ENCODE measurements around the gene MS4A15.

Gene MS4A15

DNA sequence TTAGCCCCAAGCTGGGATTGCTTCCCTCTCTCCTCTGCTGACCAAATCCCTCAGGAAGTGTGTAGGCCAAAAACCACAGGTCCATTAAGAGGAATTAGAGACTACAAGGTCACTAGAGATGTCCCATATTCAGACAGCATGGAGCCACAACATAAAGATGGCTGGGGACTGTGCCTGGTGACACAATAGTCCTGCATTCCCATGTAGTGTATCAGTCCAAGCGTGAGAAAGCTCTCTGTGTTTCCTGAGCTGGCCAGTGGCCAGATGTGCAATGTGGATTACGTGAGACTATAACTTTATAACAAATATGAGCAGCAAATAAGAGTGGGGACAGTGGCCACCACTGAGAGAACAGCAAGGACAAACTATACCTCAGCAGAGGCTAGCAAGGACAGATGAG is 20.9 kb downstream of the MS4A15 start:
- peak; percentile 73 for DNase-seq (ENCODE audit: low read depth)
- Histone ChIP-seq H3K9me3 (ENCODE audit: control insufficient read depth, low read length) (peaks cover 7% of the 10 kb centered on the region), H3K27me3 (replicated peaks; ENCODE audit: control insufficient read depth, insufficient read depth, low read length) (peaks cover 29% of the 10 kb centered on the region), H3K36me3 (ENCODE audit: control insufficient read depth, insufficient read depth, low read length, severe bottlenecking) (no peaks in the 10 kb centered on the region), H3K9ac (ENCODE audit: low read length) (no peak overlapping the region), H3K4me1 (ENCODE audit: control insufficient read depth, insufficient read depth, low read length) (peaks cover 17% of the 10 kb centered on the region), H3K4me3 (ENCODE audit: low read length) (peak overlapping the region; percentile 8)

DNA sequence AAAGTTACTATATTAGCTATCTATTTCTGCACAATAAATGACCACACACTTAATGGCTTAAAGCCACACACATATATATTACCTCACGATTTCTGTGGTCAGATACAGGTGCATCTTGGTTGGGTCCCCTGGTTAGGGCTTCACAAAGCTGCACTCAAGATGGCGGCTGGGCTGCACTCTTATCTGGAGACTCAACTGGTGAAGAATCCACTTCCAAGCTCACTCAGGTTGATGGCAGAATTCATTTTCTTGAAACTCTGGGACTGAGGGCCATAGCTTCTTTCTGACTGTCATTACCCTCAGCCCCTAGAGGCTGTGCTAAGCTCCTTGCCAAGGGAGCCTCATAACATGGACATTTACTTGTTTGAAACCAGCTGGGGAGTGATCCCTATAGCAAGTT is 23.4 kb downstream of the MS4A15 start:
- H3K9me3 ChIP-seq (ENCODE audit: control insufficient read depth, low read length) = peaks cover 7% of the 10 kb centered on the region
- H3K9ac ChIP-seq (ENCODE audit: low read length) = no peak overlapping the region
- no peaks in the 10 kb centered on the region for H3K36me3 ChIP-seq (ENCODE audit: control insufficient read depth, insufficient read depth, low read length, severe bottlenecking)
- DNase-seq (ENCODE audit: low read depth) = no peak
- H3K4me1 ChIP-seq (ENCODE audit: control insufficient read depth, insufficient read depth, low read length) = peaks cover 23% of the 10 kb centered on the region
- no peak overlapping the region for H3K4me3 ChIP-seq (ENCODE audit: low read length)
- peaks cover 21% of the 10 kb centered on the region for H3K27me3 ChIP-seq (replicated peaks; ENCODE audit: control insufficient read depth, insufficient read depth, low read length)

DNA sequence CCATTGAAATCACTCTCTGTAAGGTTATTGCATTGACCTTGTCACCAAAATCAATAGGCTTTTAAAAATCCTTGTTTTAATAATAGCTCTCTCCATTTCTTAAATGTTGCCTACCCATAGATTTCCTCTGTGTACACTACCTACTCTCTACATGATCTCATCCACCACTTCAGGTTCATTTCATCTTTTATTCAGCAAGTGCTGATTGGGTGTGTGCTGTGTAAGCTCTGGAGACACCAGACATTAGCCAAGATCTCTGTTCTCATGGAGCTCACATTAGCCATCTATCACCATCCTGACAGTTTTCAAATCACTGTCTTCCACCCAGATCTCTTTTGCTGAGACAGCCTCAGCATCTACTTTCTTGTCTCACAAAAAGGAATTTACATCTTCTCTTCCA is 24.1 kb downstream of the MS4A15 start:
- Histone ChIP-seq H3K27me3 (replicated peaks; ENCODE audit: control insufficient read depth, insufficient read depth, low read length) (peaks cover 21% of the 10 kb centered on the region), H3K9me3 (ENCODE audit: control insufficient read depth, low read length) (peaks cover 7% of the 10 kb centered on the region), H3K36me3 (ENCODE audit: control insufficient read depth, insufficient read depth, low read length, severe bottlenecking) (no peaks in the 10 kb centered on the region), H3K4me1 (ENCODE audit: control insufficient read depth, insufficient read depth, low read length) (peaks cover 27% of the 10 kb centered on the region), H3K4me3 (ENCODE audit: low read length) (no peak overlapping the region), H3K9ac (ENCODE audit: low read length) (no peak overlapping the region)
- DNase-seq (ENCODE audit: low read depth) = no peak

DNA sequence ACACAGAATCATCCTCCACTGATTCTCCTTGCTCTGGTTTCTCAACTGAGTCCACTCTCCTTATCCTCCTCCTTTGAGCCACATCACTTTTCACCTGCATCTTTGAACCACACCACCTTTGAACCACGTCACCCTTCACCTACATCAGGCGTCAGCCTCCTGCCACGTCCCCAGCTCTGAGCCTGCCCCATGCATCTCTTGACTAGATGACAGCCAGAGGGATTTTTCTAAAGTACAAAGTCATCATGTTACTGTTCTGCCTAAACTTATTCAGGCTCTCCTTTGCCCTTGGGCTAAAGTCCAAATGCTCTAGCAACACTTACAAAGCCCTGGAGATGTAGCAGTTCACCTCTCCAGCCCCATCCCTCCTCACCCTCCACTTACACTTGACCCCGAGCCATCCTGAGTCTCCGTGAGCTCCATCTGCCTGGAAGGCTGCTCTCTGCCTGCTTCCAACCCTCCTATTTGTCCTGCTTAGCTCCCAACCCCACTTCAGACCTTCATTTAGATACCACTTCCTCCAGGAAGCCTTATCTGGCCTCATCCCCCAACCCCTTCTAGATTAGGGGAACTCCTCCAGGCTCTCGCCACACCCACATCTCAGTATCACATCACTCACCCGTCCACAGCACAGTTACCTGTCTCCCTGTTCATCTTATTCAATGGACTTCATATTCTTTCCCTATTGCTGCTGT is 24.8 kb downstream of the MS4A15 start:
- peaks cover 21% of the 10 kb centered on the region for H3K27me3 ChIP-seq (replicated peaks; ENCODE audit: control insufficient read depth, insufficient read depth, low read length)
- H3K9me3 ChIP-seq (ENCODE audit: control insufficient read depth, low read length) = peaks cover 7% of the 10 kb centered on the region
- peaks cover 32% of the 10 kb centered on the region for H3K4me1 ChIP-seq (ENCODE audit: control insufficient read depth, insufficient read depth, low read length)
- no peak for DNase-seq (ENCODE audit: low read depth)
- H3K9ac ChIP-seq (ENCODE audit: low read length) = no peak overlapping the region
- H3K36me3 ChIP-seq (ENCODE audit: control insufficient read depth, insufficient read depth, low read length, severe bottlenecking) = no peaks in the 10 kb centered on the region
- H3K4me3 ChIP-seq (ENCODE audit: low read length) = no peak overlapping the region

DNA sequence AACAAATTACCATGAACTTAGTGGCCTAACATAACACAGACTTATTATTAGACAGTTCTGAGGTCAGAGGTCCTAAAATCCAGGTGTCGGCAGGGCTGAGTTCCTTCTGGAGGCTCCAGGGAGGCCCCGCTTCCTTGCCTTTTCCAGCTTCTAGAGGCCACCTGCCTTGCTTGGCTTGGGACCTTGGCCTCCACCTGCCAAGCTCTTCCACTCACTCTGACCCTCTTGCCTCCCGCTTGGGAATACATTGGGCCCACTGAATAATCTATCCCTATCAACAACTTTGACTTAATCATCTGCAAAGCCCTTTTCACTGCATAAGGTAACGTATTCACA is 25.3 kb downstream of the MS4A15 start:
- Histone ChIP-seq H3K9me3 (ENCODE audit: control insufficient read depth, low read length) (peaks cover 7% of the 10 kb centered on the region), H3K9ac (ENCODE audit: low read length) (no peak overlapping the region), H3K4me3 (ENCODE audit: low read length) (no peak overlapping the region), H3K27me3 (replicated peaks; ENCODE audit: control insufficient read depth, insufficient read depth, low read length) (peaks cover 21% of the 10 kb centered on the region), H3K36me3 (ENCODE audit: control insufficient read depth, insufficient read depth, low read length, severe bottlenecking) (no peaks in the 10 kb centered on the region), H3K4me1 (ENCODE audit: control insufficient read depth, insufficient read depth, low read length) (peaks cover 34% of the 10 kb centered on the region)
- no peak for DNase-seq (ENCODE audit: low read depth)

DNA sequence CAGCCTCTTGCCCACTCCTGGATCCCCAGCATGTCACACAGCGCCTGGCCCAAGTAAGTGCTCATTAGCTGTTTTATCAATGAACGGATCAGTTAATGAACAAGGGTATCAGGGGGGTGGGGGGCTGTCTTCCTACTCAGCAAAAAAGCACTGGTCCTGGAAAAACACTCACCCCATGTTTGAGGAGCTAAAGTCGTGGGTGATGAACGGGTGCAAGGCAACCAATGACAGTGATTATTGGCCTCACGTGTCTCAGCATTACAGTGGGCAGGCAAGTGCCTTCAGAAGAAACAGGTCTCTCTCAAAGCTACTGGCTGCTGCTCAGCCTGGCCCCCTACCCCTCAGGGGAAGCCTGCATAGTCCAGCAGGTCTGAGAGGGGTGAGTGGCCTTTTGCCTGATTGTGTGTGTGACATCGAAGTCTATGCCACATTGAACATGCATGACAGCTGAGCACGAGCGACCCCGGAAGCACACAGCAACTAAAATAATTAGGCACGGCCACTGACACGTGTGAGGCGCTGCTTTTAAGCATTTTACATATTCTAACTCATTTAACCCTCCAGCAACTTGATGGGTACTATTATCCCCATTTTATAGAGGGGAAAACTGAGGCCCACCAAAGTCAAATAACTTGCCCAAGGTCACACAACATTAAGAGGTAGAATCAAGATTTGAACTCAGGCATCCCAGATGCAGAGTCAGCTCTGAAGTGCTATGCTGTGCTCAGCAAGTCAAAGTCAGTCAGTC is 25.9 kb downstream of the MS4A15 start:
- H3K4me3 ChIP-seq (ENCODE audit: low read length) = no peak overlapping the region
- no peak overlapping the region for H3K9ac ChIP-seq (ENCODE audit: low read length)
- peaks cover 7% of the 10 kb centered on the region for H3K9me3 ChIP-seq (ENCODE audit: control insufficient read depth, low read length)
- DNase-seq (ENCODE audit: low read depth) = no peak
- peaks cover 21% of the 10 kb centered on the region for H3K27me3 ChIP-seq (replicated peaks; ENCODE audit: control insufficient read depth, insufficient read depth, low read length)
- H3K36me3 ChIP-seq (ENCODE audit: control insufficient read depth, insufficient read depth, low read length, severe bottlenecking) = no peaks in the 10 kb centered on the region
- H3K4me1 ChIP-seq (ENCODE audit: control insufficient read depth, insufficient read depth, low read length) = peaks cover 34% of the 10 kb centered on the region

DNA sequence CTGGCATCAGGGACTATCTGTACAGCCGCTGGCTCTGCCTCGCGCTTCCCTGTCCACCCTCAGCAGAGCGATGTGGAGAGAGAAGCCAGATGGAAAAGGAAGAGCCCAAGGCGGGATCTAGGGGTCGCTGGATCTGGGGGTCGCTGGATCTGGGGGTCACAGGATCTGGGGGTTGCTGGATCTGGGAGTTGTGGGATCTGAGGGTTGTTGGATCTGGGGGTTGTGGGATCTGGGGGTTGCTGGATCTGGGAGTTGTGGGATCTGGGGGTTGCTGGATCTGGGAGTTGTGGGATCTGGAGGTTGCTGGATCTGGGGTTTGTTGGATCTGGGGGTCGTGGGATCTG is 26.4 kb downstream of the MS4A15 start:
- H3K27me3 ChIP-seq (replicated peaks; ENCODE audit: control insufficient read depth, insufficient read depth, low read length) = peaks cover 21% of the 10 kb centered on the region
- DNase-seq (ENCODE audit: low read depth) = no peak
- peaks cover 32% of the 10 kb centered on the region for H3K4me1 ChIP-seq (ENCODE audit: control insufficient read depth, insufficient read depth, low read length)
- no peaks in the 10 kb centered on the region for H3K36me3 ChIP-seq (ENCODE audit: control insufficient read depth, insufficient read depth, low read length, severe bottlenecking)
- no peak overlapping the region for H3K4me3 ChIP-seq (ENCODE audit: low read length)
- peaks cover 7% of the 10 kb centered on the region for H3K9me3 ChIP-seq (ENCODE audit: control insufficient read depth, low read length)
- H3K9ac ChIP-seq (ENCODE audit: low read length) = no peak overlapping the region

DNA sequence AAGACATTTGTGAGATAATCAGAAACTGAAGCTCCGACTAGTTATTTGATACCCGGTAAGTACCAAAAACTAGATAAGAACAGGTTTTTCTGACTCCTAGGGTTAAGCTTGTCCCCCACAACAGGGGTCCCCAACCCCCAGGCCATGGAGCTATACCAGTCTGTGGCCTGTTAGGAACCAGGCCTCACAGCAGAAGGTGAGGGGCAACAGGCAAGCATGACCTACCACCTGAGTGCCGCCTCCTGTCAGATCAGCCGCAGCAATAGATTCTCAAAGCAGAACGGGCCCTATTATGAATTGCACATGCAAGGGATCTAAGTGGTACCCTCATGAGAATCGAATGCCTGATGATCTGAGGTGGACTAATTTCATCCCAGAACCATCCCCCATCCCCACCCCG is 27.2 kb downstream of the MS4A15 start:
- Histone ChIP-seq H3K36me3 (ENCODE audit: control insufficient read depth, insufficient read depth, low read length, severe bottlenecking) (no peaks in the 10 kb centered on the region), H3K4me1 (ENCODE audit: control insufficient read depth, insufficient read depth, low read length) (peaks cover 36% of the 10 kb centered on the region), H3K9ac (ENCODE audit: low read length) (no peak overlapping the region), H3K27me3 (replicated peaks; ENCODE audit: control insufficient read depth, insufficient read depth, low read length) (peaks cover 24% of the 10 kb centered on the region), H3K9me3 (ENCODE audit: control insufficient read depth, low read length) (peaks cover 7% of the 10 kb centered on the region), H3K4me3 (ENCODE audit: low read length) (no peak overlapping the region)
- DNase-seq (ENCODE audit: low read depth) = no peak

DNA sequence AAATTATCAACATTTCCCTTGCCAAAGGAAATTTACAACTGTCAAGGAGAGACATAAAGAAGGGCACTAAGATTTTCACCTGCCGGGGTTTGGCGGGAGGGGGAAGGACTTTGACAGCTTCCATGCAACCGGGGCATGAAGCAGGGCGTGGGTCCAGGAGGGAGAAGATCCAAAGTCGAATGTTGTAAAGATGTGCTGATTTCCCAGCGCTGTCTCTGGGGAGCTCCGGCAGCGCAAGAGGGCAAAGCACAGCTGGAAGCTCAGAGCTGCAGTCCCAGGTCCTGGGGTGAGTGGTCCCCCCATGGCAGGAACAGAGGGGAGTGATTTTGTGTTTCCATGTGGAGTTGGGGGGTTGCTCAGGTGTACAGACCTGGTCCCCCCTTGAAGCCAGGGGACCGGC is 28.5 kb downstream of the MS4A15 start, which contains the start of gene MS4A10:
Gene MS4A10 (plus strand): TSS at position 198 of the 400 bp plus-strand sequence. CDS start 5,003 bp downstream, outside the sequence.
- H3K27me3 ChIP-seq (replicated peaks; ENCODE audit: control insufficient read depth, insufficient read depth, low read length) = peaks cover 23% of the 10 kb centered on the region
- H3K4me1 ChIP-seq (ENCODE audit: control insufficient read depth, insufficient read depth, low read length) = peaks cover 36% of the 10 kb centered on the region
- no peaks in the 10 kb centered on the region for H3K36me3 ChIP-seq (ENCODE audit: control insufficient read depth, insufficient read depth, low read length, severe bottlenecking)
- no peak within 1 kb of the TSS for H3K4me3 ChIP-seq (ENCODE audit: low read length)
- H3K9me3 ChIP-seq (ENCODE audit: control insufficient read depth, low read length) = peaks cover 4% of the 10 kb centered on the region
- DNase-seq (ENCODE audit: low read depth) = no peak
- H3K9ac ChIP-seq (ENCODE audit: low read length) = no peak within 1 kb of the TSS

DNA sequence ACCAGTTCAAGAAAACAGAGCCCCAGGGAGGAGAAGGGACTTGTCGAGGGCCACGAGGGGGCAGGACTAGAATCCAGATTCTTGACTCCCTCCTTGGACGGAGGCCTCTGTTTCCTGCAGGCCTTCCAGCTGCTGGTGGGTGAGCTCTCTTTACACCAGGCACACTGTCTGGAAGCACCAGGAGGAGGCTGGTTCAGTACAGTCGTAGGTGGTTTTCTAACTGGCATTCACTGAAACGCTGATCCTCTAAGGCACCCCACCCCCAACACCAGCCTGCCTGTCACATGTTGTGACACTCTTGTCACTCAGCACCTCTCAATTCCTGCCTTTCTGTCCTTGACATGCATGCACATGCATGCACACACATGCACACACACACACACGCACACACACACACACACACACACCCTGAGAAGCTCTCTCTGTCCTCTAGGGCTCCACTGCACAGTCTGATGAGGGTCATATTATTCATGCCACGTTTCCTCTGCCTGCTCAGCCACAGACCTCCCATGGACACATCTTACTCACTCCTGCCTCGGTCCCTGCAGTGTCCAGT is 29.2 kb downstream of the MS4A15 start:
- peaks cover 36% of the 10 kb centered on the region for H3K4me1 ChIP-seq (ENCODE audit: control insufficient read depth, insufficient read depth, low read length)

DNA sequence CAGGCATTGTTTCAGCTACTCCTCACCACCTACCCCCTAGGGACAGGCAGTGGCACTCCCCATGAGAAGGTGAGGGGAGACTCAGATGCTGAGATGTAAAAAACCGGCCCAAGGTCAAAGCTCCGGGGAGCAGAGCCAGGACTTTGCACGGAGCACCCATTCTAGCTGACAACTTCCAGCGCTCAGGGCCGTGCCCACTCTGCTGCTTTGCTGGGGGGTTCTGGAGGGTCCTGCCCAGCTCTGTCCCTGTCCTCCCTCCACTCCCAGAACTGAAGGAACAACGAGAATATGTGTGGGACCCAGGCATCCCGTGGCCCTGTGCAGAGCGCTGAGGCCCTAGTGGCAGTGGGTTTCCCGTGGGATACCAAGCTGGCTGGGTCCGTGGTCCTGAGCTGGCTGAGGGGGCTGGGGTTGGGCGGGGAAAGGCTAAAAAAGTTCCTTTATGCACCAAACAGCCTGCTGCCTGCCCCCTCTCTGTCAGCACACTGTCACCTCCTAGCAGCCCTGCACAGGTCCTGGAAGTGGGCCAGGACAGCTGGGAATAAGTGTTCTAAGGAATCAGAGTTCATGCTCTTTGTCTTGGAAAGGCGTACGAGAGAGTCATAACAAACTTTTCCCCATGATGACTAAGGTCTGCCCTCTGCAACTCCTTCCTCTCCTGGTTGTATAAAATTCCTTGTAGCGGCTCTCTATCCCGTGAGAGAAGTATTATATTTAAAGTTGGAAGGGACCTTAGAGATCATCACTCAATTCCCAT is 30.3 kb downstream of the MS4A15 start:
- Histone ChIP-seq H3K9me3 (ENCODE audit: control insufficient read depth, low read length) (peaks cover 9% of the 10 kb centered on the region), H3K27me3 (replicated peaks; ENCODE audit: control insufficient read depth, insufficient read depth, low read length) (peaks cover 22% of the 10 kb centered on the region), H3K4me1 (ENCODE audit: control insufficient read depth, insufficient read depth, low read length) (peaks cover 36% of the 10 kb centered on the region), H3K36me3 (ENCODE audit: control insufficient read depth, insufficient read depth, low read length, severe bottlenecking) (no peaks in the 10 kb centered on the region), H3K9ac (ENCODE audit: low read length) (no peak overlapping the region), H3K4me3 (ENCODE audit: low read length) (no peak overlapping the region)
- DNase-seq (ENCODE audit: low read depth) = peak; percentile 14

More for the DNA sequence above, 29.2 kb downstream of the MS4A15 start:
- DNase-seq (ENCODE audit: low read depth) = peak; percentile 1
- Histone ChIP-seq H3K27me3 (replicated peaks; ENCODE audit: control insufficient read depth, insufficient read depth, low read length) (peaks cover 24% of the 10 kb centered on the region), H3K9ac (ENCODE audit: low read length) (no peak overlapping the region), H3K9me3 (ENCODE audit: control insufficient read depth, low read length) (no peaks in the 10 kb centered on the region), H3K36me3 (ENCODE audit: control insufficient read depth, insufficient read depth, low read length, severe bottlenecking) (no peaks in the 10 kb centered on the region), H3K4me3 (ENCODE audit: low read length) (no peak overlapping the region)

All from adipocyte (in vitro differentiated cells).